Lower leg skin (tissue), 3 donors: Measurements from ENCODE around the gene SDCCAG8.

Experiments
- POLR2A ChIP-seq, 2 donors: fragments of 450-650 bp; IDR thresholded peaks; one replicate each; pipeline ENCODE4 v1.6.1; 2016 to 2017; ENCODE audit warnings: antibody characterized with exemption in 2 of 2, mild to moderate bottlenecking in 1 of 2, moderate library complexity in 1 of 2
- TF ChIP-seq, protein P1 (sequence below), 3 donors: fragments of 450-650 bp; IDR thresholded peaks; one replicate each; pipeline ENCODE4 v1.5.1; 2016; ENCODE audit warnings: antibody characterized with exemption in 3 of 3, mild to moderate bottlenecking in 3 of 3, moderate library complexity in 2 of 3

DNA sequence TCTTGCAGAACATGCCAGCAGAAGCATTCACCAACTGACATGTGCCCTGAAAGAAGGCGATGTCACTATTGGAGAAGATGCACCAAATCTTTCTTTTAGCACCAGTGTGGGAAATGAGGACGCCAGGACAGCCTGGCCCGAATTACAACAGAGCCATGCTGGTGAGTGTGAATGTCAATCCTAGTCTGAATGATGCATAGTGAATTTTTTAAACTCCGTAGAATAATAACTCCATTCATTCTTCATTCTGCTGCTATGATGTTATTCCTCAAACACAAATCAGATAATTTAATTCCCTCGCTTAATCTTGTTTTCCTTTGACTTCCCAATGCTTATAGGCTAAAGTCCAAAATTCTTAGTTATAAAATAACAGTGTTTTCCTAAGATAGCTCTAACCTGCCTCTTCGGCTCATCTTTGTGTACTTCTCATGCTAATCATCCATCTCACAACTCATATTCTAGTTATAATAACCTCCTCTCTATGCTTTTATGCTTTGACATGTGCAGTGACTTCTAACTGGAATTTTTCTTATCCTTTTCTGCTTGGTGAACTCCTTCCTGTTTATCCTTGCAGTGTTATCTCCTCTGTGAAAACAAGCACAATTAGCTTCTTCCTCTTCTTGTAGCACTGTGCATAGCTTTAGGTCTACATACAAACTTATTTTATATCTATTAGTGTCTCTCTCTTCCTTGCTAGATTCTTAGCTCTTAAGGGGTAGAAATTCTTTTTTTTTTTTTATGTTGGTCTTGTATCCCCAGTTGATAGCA, 14.4 kb downstream of the SDCCAG8 start:
- TF ChIP-seq, protein P1, sequence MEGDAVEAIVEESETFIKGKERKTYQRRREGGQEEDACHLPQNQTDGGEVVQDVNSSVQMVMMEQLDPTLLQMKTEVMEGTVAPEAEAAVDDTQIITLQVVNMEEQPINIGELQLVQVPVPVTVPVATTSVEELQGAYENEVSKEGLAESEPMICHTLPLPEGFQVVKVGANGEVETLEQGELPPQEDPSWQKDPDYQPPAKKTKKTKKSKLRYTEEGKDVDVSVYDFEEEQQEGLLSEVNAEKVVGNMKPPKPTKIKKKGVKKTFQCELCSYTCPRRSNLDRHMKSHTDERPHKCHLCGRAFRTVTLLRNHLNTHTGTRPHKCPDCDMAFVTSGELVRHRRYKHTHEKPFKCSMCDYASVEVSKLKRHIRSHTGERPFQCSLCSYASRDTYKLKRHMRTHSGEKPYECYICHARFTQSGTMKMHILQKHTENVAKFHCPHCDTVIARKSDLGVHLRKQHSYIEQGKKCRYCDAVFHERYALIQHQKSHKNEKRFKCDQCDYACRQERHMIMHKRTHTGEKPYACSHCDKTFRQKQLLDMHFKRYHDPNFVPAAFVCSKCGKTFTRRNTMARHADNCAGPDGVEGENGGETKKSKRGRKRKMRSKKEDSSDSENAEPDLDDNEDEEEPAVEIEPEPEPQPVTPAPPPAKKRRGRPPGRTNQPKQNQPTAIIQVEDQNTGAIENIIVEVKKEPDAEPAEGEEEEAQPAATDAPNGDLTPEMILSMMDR (IDR thresholded peaks at IDR 0.05) = no peak
- TF ChIP-seq POLR2A (IDR thresholded peaks at IDR 0.05) = no peak
